Measurements from ENCODE around the gene RNF220. TPM values are rescaled to one million over a fixed set of nuclear protein-coding genes. Genes with fewer than 3 reads are reported as not detected.
"Not testable (repeated sequence)": the region's sequence is repeated elsewhere in the genome, so short reads cannot be mapped to it uniquely, and the experiment has no call there.

Gene RNF220
- total RNA-seq, 3 donors from 2014 or later = 130 to 140 (median 139) TPM

DNA sequence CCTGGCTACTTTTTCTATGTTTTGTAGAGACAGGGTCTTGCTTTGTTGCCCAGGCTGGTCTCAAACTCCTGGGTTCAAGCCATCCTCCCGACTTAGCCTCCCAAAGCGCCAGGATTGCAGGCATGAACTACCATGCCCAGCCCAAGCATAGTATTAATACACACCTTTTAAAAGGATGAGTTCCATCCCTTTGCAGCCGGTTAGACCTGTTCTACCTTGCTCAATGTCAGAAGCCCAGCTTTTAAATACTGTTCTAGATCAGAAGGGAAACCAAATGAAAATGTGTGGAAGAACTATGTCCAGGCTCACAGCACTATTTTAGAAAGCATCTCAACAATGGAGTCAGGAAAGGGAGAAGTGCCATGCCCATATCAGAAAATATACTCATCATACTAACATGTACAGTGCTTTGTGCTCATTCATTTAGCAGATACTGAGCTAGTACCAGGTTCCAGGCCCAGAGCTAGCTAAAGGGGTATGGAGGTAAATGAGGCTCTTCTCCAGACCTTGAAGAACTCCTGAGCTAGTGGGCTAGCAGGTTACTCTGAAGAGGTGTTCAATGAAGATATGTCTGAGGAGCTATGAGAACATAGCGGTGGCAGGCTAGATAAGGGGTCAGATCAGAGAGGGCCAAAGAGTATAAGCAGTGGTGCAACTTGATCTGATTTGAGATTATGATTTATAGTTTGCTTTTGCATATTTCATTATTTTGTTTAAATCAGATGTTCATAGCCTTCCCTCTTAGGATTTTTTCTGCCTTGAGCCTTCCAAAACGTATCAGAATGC is 78.2 kb downstream of the RNF220 start:
- ATAC-seq (no peak), DNase-seq (no peak)
- Mint-ChIP-seq H3K27me3 (ENCODE audit: low read depth) (peaks cover 34% of the 10 kb centered on the region), H3K9me3 (no peaks in the 10 kb centered on the region), H3K36me3 (ENCODE audit: insufficient read depth) (no peaks in the 10 kb centered on the region), H3K4me3 (no peak overlapping the region), H3K4me1 (ENCODE audit: low read depth) (no peaks in the 10 kb centered on the region)

DNA sequence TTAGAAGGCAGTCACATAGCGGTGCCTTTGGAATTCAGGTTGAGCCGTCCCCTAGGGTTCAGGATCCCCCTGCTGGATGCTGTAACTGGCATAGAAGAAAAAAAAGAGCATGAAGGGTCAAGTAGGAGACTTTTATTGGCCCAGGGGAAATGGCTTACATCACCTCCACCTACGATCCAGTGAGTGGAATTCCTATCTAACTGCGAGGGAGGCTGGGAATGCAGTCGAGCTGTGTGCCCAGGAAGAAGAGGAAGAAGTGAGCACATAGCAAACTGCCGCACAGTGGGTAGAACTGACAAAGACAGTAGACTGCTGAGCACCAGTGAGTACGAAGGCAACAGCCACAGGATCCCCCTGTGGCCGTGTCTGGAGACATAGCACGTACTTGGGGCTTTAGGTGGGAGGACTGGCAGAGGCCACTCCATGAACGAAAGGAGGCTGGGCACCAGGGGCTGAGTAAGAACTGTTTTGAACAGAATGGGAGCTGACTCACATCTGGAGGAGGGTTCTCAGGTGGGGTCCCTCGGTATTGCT is 79.2 kb downstream of the RNF220 start:
- H3K36me3 Mint-ChIP-seq (ENCODE audit: insufficient read depth) = no peaks in the 10 kb centered on the region
- ATAC-seq = no peak
- no peak for DNase-seq
- no peak overlapping the region for H3K4me3 Mint-ChIP-seq
- H3K9me3 Mint-ChIP-seq = no peaks in the 10 kb centered on the region
- H3K4me1 Mint-ChIP-seq (ENCODE audit: low read depth) = no peaks in the 10 kb centered on the region
- peaks cover 41% of the 10 kb centered on the region for H3K27me3 Mint-ChIP-seq (ENCODE audit: low read depth)

DNA sequence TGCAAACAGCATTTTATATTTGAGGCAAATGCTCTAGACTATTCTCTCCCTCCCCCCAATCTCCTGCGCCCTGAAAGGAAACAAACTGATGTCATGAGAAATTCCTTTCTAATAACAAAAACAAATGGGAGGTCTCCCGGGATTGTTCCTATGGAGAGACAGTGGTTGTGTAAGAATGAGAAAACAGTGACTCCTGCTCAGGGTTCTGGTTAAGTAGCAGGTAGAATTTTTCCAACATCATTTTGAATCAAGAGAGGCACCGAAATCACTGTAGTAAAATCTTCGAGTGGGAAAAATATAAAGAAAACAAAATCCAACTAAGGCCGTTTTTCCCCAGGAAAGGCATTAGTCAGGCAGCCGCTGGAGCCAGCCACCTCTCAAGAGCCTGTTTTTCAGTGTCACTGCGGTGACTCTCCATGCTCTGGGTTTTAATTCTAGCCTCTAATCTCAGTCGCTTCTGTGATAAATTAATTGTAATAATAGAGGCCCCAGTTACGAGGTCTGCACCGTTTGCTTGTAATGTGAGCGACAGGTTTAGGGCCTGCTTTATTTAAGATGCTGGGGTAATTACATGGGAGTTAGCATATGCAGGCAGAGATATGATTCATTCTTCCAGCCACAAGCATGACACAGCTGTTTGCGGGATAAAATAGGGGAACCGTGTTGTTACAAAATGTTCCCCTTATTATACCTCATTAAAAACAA is 80.3 kb downstream of the RNF220 start:
- DNase-seq = no peak
- peak in 1 of 2 donors; percentile 43 for ATAC-seq
- no peaks in the 10 kb centered on the region for H3K9me3 Mint-ChIP-seq
- no peak overlapping the region for H3K4me3 Mint-ChIP-seq
- no peaks in the 10 kb centered on the region for H3K4me1 Mint-ChIP-seq (ENCODE audit: low read depth)
- H3K36me3 Mint-ChIP-seq (ENCODE audit: insufficient read depth) = no peaks in the 10 kb centered on the region
- H3K27me3 Mint-ChIP-seq (ENCODE audit: low read depth) = peaks cover 32% of the 10 kb centered on the region

DNA sequence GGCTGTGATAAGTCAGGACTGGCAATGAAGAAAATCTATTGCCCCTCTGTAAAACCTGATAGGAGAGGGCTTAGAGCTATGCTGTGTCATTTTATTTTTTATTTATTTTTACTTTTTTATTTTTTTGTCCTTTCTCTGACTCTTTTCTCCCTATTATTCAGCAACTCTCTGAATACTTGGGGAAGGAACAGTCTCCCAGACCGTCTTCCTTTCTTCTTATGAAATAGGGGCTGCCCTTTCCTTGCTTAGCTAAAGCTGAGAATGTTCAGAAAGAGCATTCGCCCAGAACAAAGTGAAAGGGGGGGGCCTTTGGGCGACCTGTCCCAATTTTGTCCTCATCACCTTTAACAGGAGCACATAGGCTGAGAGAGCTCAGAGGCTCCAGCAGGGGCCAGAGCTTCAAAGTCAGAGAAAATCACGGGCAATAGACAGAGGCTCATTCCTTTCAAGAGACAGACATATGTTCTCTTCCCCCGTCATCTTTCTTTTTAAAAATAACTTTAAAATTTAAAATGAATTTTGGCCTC is 80.9 kb downstream of the RNF220 start:
- H3K4me1 Mint-ChIP-seq (ENCODE audit: low read depth) = no peaks in the 10 kb centered on the region

DNA sequence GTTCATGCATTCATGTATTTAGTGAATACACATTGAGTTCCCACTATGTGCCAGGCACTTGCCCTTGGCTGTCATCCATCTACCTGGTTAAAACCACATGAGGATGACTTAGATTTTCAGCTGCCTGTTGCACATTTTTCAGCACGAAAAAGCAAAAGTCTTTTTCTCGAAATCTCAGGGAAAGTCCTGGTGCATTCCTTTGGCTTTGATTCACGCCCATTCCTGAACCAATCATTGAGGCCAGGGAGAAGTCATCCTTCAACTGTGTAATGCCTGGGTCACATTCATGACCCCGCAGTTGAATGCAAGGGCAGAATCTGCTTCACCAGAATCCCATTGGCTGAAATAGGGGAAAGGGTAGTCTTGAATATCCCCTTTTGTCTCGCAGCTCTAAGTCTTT is 84.4 kb downstream of the RNF220 start:
- Mint-ChIP-seq H3K4me1 (ENCODE audit: low read depth) (no peaks in the 10 kb centered on the region), H3K9me3 (peaks cover 4% of the 10 kb centered on the region), H3K4me3 (no peak overlapping the region), H3K27me3 (ENCODE audit: low read depth) (peaks cover 32% of the 10 kb centered on the region), H3K36me3 (ENCODE audit: insufficient read depth) (no peaks in the 10 kb centered on the region)
- DNase-seq (no peak), ATAC-seq (no peak)

More for the DNA sequence above, 80.9 kb downstream of the RNF220 start:
- Mint-ChIP-seq H3K27me3 (ENCODE audit: low read depth) (peaks cover 30% of the 10 kb centered on the region), H3K4me3 (no peak overlapping the region), H3K36me3 (ENCODE audit: insufficient read depth) (no peaks in the 10 kb centered on the region), H3K9me3 (peaks cover 4% of the 10 kb centered on the region)
- DNase-seq (no peak), ATAC-seq (no peak)

DNA sequence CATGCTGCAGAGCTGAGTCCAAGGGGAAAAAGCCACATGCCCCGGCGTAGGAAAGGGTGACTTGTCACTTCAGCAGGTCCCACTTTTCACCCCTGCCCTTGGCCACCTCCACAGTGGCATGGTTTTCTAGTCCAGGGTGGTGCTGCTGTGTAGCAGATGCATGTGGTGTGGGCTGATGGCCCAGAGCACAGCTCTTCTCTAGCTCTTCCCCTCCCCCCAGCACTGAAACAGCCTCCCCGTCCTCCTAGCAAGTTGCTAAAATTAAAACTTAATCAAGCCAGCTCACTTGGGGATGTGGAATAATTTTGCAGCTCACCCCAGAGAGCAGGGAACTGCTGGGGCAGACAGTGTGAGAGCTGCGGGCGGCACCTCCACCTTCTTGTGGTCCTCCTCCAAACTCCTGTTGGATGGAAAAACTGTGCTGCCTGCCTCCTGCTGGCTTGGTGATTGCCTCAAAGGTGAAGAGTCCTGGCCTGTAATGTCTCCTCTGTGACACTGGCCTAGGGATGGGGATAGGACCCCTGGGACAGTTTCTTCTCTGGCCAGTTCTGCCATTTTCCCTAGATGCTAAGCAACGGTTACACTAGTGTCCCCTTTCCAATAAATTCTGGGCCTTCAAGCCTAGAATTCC is 91.6 kb downstream of the RNF220 start:
- H3K27me3 Mint-ChIP-seq (ENCODE audit: low read depth) = peaks cover 13% of the 10 kb centered on the region
- no peak for ATAC-seq
- H3K36me3 Mint-ChIP-seq (ENCODE audit: insufficient read depth) = no peaks in the 10 kb centered on the region
- no peak overlapping the region for H3K4me3 Mint-ChIP-seq
- H3K4me1 Mint-ChIP-seq (ENCODE audit: low read depth) = no peaks in the 10 kb centered on the region
- no peaks in the 10 kb centered on the region for H3K9me3 Mint-ChIP-seq
- no peak for DNase-seq

DNA sequence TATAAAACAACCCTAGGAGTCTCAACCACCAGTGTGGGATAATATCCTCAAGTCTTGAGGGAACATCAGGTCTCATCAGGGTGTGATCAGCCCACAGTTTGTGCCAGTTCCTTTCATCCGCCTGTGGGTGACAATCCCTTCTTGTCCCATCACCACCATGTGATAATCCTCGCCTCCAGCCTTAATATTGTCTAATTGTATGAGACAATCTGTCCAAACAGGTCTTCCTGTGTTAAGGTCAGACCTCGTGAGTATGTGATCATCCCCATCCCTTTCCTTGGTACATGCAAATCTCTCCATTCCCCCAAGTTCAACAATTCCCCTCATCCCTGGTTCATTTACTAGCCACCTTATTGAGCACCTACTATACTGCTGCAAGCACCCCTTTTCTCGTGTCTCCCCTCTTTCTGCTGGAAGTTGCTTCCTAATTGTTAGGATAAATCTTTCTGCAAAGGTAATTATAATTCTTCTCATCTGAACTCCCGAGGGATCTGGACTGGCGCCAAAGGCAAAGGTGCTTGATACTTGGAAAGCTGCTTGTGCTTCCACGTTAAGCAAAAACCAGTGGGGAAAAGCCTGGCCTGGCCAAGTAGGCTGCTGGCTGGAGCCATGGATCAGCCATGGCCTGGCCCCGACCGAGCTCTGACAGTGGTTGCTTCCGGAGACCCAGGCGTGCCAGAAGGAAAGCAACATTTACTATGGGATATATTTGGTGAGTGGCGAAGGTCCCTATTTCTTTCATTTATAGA is 92.5 kb downstream of the RNF220 start:
- DNase-seq = no peak
- Mint-ChIP-seq H3K4me1 (ENCODE audit: low read depth) (no peaks in the 10 kb centered on the region), H3K9me3 (no peaks in the 10 kb centered on the region), H3K36me3 (ENCODE audit: insufficient read depth) (no peaks in the 10 kb centered on the region), H3K27me3 (ENCODE audit: low read depth) (peaks cover 6% of the 10 kb centered on the region), H3K4me3 (no peak overlapping the region)
- no peak for ATAC-seq

DNA sequence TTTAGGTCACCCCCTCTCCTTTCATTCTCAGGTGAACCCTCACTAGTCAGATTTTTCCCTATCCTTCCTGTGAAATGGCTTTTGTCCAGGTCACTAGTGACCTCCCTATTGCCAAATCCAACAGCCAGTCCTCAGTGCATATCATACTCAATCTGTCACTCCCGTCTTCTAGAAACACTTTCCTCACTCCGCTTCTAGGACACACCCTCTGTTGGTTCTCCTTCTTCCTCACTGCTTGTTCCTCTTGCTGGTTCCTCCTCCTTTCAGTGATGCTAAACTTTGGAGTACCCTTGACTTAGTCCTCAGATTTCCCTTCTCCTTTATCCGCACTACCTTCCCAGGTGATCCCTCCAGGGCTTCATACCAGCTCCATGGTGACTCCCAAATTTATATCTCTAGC is 94.3 kb downstream of the RNF220 start:
- Mint-ChIP-seq H3K4me1 (ENCODE audit: low read depth) (no peaks in the 10 kb centered on the region), H3K4me3 (no peak overlapping the region), H3K9me3 (no peaks in the 10 kb centered on the region), H3K36me3 (ENCODE audit: insufficient read depth) (no peaks in the 10 kb centered on the region), H3K27me3 (ENCODE audit: low read depth) (peaks cover 4% of the 10 kb centered on the region)
- DNase-seq (no peak), ATAC-seq (no peak)

DNA sequence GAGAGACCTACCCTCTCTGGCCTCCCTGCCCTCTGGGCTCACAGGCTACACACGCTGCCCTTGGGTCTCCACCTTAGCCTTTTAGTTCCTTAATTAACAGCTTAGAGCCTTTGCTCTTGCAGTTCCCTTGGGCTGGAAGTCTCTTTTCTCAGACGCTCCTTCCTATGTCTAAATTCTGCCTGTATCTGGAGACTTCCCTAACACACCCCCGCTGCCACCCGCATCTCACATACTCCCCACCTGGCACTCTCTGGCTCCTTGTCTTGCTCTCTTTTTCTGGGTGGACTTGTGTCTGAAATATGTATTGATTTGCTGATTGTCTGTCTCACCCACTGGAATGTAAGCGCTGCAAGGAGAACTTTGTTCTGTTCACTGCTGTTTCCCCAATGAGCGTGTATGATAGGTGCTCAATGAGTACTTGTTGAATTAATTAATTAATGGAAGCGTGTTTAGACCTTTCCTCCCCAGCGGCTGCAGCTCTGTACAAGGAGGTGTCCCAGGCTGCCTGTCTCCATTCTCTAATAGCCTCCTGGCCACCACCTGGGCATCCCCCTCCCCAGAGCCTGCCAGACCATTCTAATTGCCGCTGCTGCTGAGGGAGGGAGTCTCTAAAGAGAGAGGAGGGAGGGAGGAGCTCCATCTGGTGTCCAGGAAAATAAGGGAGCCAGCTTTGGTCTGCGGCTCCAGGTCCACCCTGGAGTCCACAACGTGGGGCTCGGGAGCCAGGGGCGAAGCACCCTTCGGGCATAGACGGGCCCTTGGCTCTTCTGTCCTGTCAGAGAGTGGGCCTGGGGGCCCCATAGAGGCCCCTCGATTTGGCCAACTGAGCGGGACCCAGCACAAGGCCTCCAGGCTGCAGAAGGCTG is 95.4 kb downstream of the RNF220 start:
- DNase-seq (no peak), ATAC-seq (no peak)
- H3K4me3 Mint-ChIP-seq = no peak overlapping the region
- peaks cover 4% of the 10 kb centered on the region for H3K27me3 Mint-ChIP-seq (ENCODE audit: low read depth)
- H3K36me3 Mint-ChIP-seq (ENCODE audit: insufficient read depth) = no peaks in the 10 kb centered on the region
- no peaks in the 10 kb centered on the region for H3K9me3 Mint-ChIP-seq
- H3K4me1 Mint-ChIP-seq (ENCODE audit: low read depth) = no peaks in the 10 kb centered on the region

DNA sequence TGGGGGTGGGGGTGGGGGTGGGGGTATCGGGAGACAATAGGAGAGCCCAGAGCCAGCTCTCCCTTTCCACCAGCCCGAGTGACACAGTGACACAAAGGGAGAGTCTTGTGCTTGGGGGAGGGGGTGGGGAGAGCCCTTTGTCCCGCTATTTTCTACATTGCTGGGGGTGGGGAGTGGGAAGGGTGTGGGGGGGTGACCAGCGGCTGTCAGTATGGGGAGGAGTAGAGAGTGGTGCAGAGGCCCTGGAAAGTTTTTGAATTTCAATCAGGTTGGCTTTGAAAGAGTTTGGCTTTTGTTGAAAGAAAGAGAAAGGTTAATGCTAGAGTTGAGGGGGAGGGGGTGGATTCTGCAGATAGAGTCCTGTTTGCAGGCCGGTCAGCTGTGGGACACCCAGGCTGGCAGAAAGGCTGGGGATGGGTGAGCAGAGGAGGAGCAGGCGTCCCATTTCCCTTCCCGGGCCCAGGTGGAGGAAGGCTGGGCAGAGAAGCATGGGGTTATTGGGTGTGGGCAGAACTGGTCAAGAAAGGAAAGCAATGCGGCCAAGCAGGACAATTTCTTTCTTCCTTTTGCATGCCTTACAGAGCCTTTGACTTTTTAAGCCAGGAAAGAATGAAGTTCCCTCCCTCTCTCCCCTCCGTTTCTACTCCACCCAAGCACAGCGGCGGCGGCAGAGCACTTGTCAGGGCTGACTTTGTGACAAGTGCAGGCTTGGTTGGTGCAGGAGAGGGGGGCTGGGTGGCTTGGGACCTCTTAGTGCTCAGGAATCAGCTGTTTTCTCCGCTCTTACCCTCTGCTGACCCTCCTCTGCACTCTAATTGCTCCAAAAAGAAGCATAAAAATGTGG is 96.2 kb downstream of the RNF220 start:
- Mint-ChIP-seq H3K27me3 (ENCODE audit: low read depth) (peaks cover 2% of the 10 kb centered on the region), H3K4me3 (no peak overlapping the region), H3K36me3 (ENCODE audit: insufficient read depth) (no peaks in the 10 kb centered on the region), H3K9me3 (no peaks in the 10 kb centered on the region), H3K4me1 (ENCODE audit: low read depth) (no peaks in the 10 kb centered on the region)
- DNase-seq (no peak), ATAC-seq (no peak)

DNA sequence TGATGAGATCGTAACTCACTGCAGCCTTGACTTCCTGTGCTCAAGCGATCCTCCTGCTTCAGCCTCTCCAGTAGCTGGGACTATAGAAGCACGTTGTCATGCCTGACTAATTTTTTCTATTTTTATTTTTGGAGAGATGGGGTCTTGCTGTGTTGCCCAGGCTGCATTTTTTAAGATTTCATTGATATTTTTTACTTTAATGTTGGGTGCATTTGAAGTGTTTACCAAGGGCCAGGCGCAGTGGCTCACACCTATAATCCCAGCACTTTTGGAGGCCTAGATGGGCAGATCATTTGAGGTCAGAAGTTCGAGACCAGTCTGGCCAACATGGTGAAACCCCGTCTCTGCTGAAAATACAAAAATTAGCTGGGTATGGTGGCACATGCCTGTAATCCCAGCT is 97.8 kb downstream of the RNF220 start:
- H3K27me3 Mint-ChIP-seq (ENCODE audit: low read depth) = peaks cover 15% of the 10 kb centered on the region

DNA sequence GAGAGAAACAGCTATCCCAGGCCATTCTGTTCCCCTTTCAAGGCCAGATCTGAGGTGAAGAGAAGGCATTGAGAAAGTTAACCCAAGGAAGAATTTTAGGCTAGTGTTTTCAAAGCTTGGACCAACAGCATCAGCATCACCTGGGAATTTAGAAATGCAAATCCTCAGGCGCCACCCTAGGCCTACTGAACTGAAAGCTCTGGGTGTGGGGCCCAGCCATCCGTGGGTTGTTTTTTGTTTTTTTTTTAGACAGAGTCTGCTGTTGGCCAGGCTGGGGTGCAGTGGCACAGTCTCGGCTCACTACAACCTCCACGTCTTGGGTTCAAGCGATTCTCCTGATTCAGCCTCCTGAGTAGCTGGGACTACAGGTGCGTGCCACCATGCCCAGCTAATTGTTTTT is 98.6 kb downstream of the RNF220 start:
- Mint-ChIP-seq H3K4me3 (no peak overlapping the region), H3K4me1 (ENCODE audit: low read depth) (no peaks in the 10 kb centered on the region), H3K9me3 (no peaks in the 10 kb centered on the region), H3K36me3 (ENCODE audit: insufficient read depth) (no peaks in the 10 kb centered on the region), H3K27me3 (ENCODE audit: low read depth) (peaks cover 20% of the 10 kb centered on the region)
- ATAC-seq (no peak), DNase-seq (no peak)

More for the DNA sequence above, 97.8 kb downstream of the RNF220 start:
- not testable (repeated sequence) for H3K4me3 Mint-ChIP-seq; H3K9me3 Mint-ChIP-seq; ATAC-seq; DNase-seq; H3K36me3 Mint-ChIP-seq (ENCODE audit: insufficient read depth); H3K4me1 Mint-ChIP-seq (ENCODE audit: low read depth)
